ENCODE results near the gene CYP11A1.

CYP11A1 gene

DNA sequence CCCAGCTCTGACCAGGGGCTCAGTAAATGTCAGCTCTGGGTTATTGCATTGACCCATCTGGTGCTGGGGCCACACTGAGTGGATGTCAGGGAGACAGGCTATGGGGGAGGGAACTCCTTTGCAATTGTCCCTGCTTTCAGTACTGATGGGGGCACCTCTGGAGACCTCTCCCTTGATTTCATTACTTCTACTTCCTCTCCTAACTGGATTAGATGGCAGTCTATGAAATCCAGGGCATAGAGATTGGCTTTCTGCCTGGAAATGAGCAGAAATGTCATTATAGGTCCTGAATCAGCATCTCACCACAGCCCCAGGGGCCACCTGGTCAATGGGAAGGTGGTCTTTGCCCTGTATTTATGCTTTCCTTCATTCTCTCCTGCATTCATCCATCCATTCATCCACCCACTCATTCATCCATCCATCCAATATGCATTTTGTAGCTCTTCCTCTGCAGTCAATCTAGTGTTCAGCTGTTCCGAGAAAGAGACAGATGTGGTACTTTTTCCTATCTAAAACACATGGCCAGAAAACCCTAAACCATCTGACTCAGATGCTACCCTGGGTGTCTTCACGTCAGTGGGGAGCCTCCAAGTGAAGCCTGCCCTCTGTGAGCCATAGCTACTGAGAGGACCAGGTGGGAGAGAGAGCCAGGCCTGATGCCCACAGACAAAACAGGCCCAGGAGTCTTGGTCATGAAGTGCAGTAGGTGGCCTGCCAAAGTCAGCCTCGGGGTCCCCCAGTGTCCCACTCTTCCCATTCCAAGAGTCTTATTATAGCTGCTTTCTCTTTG lies 74.2 kb downstream of the CYP11A1 start:
- no peak for DNase-seq

DNA sequence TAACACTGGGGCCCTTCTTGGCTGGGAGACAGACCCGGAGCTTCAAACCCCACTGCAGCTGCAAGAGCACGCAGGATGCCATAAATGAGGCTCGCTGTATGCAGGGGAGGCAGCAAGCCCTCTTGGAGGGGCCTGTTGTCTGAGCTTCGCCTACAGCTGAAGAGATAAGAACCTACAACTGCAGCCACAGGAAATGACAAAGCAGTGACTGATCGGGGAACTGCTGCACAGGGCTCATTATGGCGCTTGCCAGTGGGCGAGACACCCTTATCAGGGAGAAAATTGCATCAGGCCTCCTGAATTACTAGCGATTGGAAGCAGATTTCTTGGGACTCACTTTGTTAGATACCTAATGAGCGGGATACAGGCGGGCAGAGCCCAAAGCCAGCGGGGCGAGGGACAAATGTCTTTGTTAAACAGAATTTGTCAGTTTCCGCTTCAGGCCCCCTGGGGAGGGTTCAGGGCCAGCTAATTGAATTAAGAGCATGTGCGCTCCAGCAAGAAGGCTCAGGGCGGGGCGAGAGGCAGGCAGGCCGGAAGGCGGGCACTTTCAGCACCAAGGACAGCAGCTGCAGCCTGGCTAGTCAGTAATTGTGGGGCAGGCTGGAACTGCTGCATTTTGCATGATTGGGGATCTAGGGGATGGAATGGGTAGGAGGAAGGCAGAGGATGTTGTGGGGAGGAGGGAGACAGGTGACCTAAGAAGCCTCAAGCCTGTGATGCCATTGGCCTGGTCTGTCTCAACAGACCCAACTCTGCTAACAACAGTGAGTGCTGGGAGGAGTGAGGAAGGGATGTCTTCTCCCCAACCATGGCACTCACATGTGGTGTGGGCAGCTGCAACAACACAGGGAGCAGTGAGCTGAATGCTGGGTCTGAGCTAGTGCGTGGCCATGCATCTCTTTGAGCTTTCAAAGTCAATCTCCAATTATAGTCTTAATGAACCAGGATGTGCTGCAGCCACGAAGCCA lies 76.1 kb downstream of the CYP11A1 start:
- DNase-seq, result peak; percentile 92

DNA sequence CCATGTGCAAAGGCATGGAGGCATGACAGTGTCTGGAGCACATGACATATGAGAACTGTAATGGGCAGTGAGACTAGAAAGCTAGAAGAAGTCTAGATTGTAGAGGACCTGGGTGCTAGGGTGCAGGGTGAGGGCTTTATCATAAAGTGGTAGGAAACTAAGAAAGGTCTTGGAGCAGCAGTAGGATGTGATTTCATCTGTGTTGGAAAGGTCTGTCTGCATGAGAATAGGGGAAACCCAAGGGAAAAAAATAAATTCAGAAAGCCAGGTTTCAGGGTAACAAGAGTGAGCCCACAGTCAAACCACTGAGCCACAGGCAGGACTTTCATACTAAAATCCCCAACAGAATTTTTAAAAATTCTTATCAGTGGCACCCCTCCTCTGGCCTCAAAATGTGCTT lies 76.8 kb downstream of the CYP11A1 start:
- no peak for DNase-seq

DNA sequence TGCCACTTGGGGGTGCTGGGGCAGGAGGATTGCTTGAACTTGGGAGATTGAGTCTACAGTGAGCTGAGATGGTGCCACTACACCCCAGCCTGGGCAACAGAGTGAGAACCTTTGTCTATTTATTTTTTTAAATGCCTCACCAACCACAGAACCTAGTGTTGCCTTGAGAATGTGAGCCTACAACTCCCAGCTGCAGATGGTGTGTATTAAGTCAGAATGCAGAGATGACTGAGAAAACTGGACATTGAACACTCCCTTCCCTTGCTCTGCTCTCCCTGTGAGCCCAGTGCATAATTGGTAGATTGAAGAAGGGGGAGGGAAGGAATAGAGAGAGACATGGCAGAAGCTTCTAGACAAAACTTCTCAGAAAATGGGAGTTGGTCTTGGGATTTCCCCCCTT lies 77.8 kb downstream of the CYP11A1 start:
- no peak for DNase-seq
